COR-L47 (cell line): ENCODE measurements around the gene TAC4.

Experiments used
- DNase-seq: peaks from one replicate; lab custom pipeline; 2025; lab: John Stamatoyannopoulos, UW

Gene TAC4

DNA sequence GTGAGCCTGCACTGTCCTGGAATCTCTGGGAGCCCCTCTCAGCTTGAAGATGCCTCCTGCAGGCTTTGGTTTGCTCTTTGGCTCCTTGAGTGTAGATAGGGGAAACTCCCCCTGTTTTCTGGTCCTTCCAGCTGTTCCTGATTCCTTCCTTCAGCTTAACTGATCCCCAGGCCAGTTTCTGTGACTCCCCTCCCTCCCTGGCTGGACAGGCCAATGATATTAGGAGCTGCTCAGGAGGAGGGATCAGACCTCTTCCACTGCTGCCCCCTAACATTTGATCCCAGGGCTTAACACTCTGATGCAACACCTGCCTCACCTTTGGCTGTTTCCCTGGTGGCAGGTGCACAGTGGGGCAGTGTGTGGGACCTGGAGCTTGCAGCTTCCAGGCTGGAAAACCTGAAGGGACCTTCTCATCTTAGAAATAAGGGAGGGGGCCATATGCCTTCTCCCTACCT lies at the start of gene TAC4:
Gene TAC4, minus strand, starts transcription at position 51 of the 455 bp plus-strand sequence. CDS start 52 bp downstream, outside the sequence.
- no peak for DNase-seq

GRCh38 chr17:49896860-49897259 lies 49.0 kb upstream of the TAC4 start:
- DNase-seq: no peak

DNA sequence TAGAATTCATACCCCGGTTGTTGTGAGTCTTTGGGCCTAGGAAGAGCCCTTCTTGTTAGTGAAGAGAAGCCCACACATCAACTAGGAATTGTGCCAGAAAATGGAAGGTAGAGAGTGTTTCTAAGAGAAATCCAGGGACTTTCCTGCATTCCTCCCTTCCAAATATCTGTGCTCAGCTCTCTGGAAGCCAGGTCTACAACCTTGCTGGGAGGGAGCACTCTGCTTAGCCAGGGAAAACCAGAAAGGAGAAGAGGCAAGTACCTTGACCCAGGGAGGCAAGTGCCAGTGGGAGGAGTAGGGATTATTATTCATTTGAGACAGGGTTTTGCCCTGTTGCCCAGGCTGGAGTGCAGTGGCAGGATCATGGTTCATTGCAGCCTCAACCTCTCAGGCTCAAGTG lies 48.4 kb upstream of the TAC4 start:
- DNase-seq: no peak

DNA sequence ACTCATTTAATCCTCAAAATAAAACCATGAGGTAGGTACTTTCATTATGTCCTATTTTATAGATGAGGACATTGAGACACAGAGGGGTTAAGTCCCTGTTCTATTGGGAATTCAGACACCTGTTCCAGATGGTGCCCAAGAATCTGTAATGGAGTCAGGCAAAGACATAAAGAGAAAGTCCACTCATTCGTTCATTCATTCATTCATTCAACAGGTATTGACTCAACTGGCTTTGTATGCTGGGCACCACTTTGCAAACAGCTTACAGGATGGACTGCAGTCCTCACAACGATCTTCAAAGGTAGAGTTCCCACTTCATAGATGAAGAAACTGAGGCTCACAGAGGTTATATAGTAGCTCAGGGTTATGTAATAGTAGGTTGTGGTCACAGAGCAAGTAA lies 47.9 kb upstream of the TAC4 start:
- no peak for DNase-seq

- DNase-seq: no peak
Measured at GRCh38 chr17:49894761-49895160, 46.9 kb upstream of the TAC4 start.

GRCh38 chr17:49891694-49892389 lies 44.0 kb upstream of the TAC4 start:
- no peak for DNase-seq

GRCh38 chr17:49891271-49891670 lies 43.4 kb upstream of the TAC4 start:
- DNase-seq: no peak

DNA sequence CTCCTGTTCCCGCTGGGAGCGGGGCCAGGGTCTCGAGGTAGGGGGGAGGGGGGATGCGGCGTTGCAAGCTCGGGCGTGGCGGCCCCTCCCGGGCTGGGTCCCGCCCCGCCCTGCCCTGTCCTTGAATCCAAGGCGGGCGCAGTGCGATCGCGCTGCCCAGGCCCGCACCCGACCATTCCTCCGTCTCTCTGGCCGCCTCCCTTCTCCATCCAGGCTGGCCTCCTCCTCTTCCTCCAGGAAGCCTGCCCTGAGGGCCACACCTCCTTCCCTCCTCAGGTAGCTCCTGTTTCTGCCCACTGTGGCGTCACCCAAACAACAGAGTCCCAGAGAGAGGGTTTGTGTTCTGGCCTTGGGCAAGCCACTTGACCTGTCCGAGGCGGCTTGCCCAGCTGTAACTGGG lies 43.0 kb upstream of the TAC4 start:
- no peak for DNase-seq

- no peak for DNase-seq
Measured at GRCh38 chr17:49890077-49890821, 42.4 kb upstream of the TAC4 start.

DNA sequence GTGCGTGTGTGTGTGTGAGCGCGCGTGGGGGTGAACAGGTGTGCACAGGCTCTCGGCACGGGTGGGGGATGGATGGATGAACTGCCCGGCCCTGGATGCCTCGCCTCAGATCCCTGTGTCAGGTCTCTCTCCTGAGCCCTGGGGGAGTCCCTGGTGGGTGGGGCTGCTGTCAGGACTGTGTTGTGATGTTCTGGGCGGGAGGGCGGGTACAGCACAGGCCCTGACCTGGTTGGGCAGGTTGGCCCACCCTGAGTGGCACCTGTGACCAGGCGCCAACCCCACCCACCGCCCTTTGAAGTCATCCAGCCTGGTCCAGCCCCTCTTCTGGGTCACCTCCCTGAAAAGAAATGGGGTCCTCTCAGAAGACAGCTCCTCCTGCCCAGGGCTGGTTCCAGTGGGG lies 41.6 kb upstream of the TAC4 start:
- no peak for DNase-seq

- no peak for DNase-seq
Measured at GRCh38 chr17:49887744-49888360, 40.0 kb upstream of the TAC4 start.

GRCh38 chr17:49887086-49887743 lies 39.3 kb upstream of the TAC4 start:
- no peak for DNase-seq

- no peak for DNase-seq
Measured at GRCh38 chr17:49886036-49886435, 38.2 kb upstream of the TAC4 start.

GRCh38 chr17:49882434-49882833 lies 34.6 kb upstream of the TAC4 start:
- no peak for DNase-seq

DNA sequence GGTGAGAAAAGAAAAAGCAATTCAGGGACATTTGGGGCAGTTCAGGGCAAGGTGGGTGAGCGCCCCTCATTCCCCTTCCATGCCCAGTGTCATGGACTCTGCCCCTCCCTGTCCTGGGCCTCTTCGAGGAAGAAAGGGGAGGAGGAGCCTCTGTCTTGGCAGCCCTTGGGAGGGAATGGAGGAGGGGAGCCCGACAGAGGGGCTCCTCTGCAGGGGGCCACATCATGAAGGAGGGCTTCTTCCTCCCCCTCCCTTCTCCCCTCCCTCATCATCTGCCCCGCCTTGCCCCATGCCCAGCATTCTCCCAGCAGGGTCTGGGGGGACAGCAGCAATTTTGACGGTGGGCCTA lies 33.2 kb upstream of the TAC4 start:
- DNase-seq: no peak

- peak; percentile 66 for DNase-seq
Measured at GRCh38 chr17:49880291-49881053, 32.6 kb upstream of the TAC4 start.

DNA sequence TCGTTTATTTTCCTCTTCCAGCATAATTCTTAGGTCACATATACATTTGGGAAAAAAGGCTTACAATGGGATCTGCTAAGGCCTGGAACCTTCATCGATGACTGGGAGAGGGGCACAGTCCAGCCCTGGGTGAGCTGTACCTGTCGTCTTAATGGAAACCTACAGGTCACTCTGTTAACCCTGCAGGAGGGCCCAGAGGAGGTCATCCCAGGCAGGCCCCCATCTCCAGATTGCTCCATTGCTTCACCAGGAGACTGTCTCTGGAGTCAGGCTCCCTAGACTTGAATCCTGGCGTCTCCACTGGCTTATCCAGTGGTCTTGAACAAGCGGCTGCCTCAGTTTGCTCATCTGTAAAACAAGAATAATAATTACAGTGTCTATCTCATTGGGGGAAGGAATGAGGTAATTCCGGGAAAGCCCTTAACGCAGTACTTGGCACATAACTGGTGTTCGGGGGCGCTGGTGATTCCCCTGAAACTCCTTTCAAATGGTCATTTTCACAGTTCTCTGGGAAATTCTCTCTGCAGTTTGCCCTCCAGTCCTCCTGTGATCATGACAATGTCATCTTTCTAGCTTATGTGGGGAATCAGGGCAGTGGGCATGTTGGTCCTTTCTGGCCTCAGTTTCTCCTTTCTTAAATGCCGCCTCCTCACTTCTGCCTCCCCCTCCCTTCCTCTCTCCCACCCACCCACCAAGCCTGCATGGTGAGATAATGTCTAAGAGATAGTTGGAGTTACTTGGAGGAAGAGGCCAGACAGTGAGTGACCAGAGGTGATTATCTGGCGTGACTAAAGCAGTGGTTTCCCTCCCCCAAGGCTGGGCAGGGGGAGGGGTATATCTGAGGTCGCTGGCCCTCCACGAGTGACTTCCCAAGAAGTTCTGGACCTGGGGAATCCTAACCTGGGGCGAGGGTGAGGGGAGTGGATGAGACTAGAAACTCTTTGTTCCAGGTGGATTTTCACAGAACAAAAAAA lies 31.3 kb upstream of the TAC4 start:
- DNase-seq: no peak

- no peak for DNase-seq
Measured at GRCh38 chr17:49875685-49876084, 27.8 kb upstream of the TAC4 start.

DNA sequence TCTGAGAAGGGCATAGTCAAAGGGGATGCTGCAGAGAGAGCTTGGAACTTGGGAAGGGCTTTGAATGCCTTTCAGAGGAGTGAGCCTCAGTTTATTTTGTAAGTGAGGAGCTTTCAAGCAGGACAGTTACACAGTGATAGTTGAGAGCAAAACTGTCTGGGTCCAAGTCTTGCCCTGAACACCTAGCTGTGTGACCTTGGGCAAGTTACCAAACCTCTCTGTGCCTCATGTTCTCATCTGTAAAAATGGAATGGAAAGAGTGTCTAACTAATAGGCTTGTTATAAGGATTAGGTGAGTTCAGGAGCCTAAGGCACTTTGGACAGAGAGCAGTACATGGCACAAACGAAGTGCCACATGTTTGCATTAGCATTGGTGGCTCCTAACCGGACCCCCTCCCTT lies 27.0 kb upstream of the TAC4 start:
- DNase-seq: no peak

DNA sequence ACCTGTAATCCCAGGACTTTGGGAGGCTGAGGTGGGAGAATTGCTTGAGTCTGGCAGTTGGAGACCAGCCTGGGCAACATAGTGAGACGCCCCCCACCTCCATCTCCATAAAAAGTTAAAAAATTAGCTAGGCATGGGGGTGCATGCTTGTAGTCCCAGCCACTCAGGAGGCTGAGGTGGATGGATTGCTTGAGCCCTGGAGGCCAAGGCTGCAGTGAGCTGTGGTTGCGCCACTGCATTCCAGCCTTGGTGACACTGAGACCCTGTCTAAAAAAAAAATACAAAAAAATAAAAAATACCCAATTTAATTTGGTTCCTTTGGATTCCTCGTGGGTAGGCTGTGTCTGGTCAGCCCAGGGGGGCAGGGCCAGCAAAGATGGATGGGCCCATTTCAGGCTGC lies 26.1 kb upstream of the TAC4 start:
- no peak for DNase-seq

DNA sequence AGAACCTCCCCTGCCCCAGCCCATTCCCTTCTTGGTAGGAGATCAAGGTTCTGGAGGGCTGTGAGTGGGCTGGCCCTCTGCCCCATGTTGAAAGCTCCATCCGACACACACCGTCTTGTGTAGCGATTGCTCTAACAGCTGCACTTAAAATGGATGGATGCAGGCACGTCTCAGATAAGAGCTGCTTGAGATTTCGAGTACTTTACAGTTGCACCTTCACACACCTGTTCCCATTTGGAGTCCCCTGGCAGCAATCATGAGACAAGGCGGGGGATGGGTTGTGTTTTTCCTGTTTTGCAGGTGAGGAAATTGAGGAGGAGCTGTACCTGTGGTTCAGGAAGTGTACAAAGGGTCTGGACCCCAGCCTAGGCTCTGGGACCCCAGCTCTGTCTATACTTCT lies 25.6 kb upstream of the TAC4 start:
- no peak for DNase-seq
